K562 (cell line): Measurements from ENCODE around the gene CARD11. TPM values are rescaled to one million over a fixed set of nuclear protein-coding genes. Genes with fewer than 3 reads are reported as not detected.

Experiments
- ATAC-seq: fragments of 200-7000 bp; cut with Tn5 transposase; 3 replicates; pipeline ENCODE4 v1.9.1; 2020; ENCODE audit warnings: moderate library complexity
- BruUV-seq: library from RNA; stranded (reverse); fragments of 400-500 nt; replicated peaks from 2 replicates; lab custom pipeline; 2021; lab: Mats Ljungman, UMichigan
- CTCF ChIA-PET: fragments of 300-600 bp; formaldehyde crosslinking; extraction: SDS; loops from one replicate; lab custom pipeline; 2021; ENCODE audit warnings: low intra/inter-chr PET ratio; lab: Yijun Ruan, JAX
- POLR2A ChIA-PET: fragments of 300-600, 350-650 bp; sonication (Branson Sonifier 250); formaldehyde crosslinking; extraction: SDS; loops from one replicate; lab custom pipeline; 2021; ENCODE audit warnings: antibody characterized with exemption, inconsistent platforms; lab: Yijun Ruan, JAX
- DNase-seq, 4 experiments: peaks; one replicate each; pipeline versions ENCODE4 v3.0.0 to v3.0.0-alpha.2; 2011 to 2018; ENCODE audit warnings: low spot score in 3 of 4, mixed read lengths in 3 of 4; ENCODE audit errors: extremely low read depth in 1 of 4
- FAIRE-seq: peaks from 2 replicates; lab custom pipeline; 2011; peaks lifted over from hg19 to GRCh38; lab: Jason Lieb, UNC
- H2AFZ ChIP-seq: 2 replicates; pipeline ENCODE4 v1.6.0; 2011; ENCODE audit warnings: low read depth, low read length, control low read depth, inconsistent platforms
- H3K27ac ChIP-seq: fragments of 200-600 bp; 3 replicates; pipeline ENCODE4 v1.8.0; 2011; ENCODE audit warnings: low read depth, mild to moderate bottlenecking, control low read depth, inconsistent platforms, low read length, moderate library complexity, mixed read lengths; ENCODE audit errors: extremely low read depth
- H3K27me3 ChIP-seq, 2 experiments: fragments of 300-600 bp in 1 of 2; 2 replicates in 1 of 2; 3 replicates in 1 of 2; pipeline versions ENCODE4 v1.6.0 to v1.8.0; 2011; ENCODE audit warnings: inconsistent platforms in 2 of 2, low read length in 2 of 2, mild to moderate bottlenecking in 1 of 2, mixed read lengths in 1 of 2, moderate library complexity in 1 of 2; ENCODE audit not compliant: control insufficient read depth in 2 of 2, insufficient read depth in 2 of 2
- H3K36me3 ChIP-seq: fragments of 300-600 bp; 3 replicates; pipeline ENCODE4 v1.8.0; 2011; ENCODE audit warnings: mild to moderate bottlenecking, low read length, inconsistent platforms; ENCODE audit not compliant: control insufficient read depth, insufficient read depth
- H3K4me1 ChIP-seq, 2 experiments: fragments of 200-600 bp in 1 of 2; replicated peaks in 1 of 2; 2 replicates in 1 of 2; 3 replicates in 1 of 2; pipeline versions ENCODE4 v1.5.1 to v1.8.0; 2011; ENCODE audit warnings: inconsistent platforms in 2 of 2, low read length in 2 of 2, mild to moderate bottlenecking in 1 of 2, mixed read lengths in 1 of 2, moderate library complexity in 1 of 2; ENCODE audit not compliant: control insufficient read depth in 2 of 2, insufficient read depth in 2 of 2
- H3K4me2 ChIP-seq: 2 replicates; pipeline ENCODE4 v1.6.1; 2011; ENCODE audit warnings: low read length, control low read depth, inconsistent platforms, mixed read lengths; ENCODE audit not compliant: insufficient read depth
- H3K4me3 ChIP-seq: fragments of 200-600 bp; sonication (generic), shearing (Covaris generic); 2 replicates; pipeline ENCODE4 v1.5.1; 2016; ENCODE audit warnings: control low read depth, inconsistent platforms
- H3K79me2 ChIP-seq: fragments of 200-600 bp; 3 replicates; pipeline ENCODE4 v1.8.0; 2011; ENCODE audit warnings: low read length, inconsistent platforms; ENCODE audit not compliant: control insufficient read depth, insufficient read depth
- H3K9ac ChIP-seq, 2 experiments: 2 replicates each; pipeline versions ENCODE4 v1.6.0 to v1.6.1; 2011; ENCODE audit warnings: low read depth in 2 of 2, low read length in 2 of 2, control low read depth in 1 of 2, inconsistent platforms in 1 of 2, mild to moderate bottlenecking in 1 of 2, mixed read lengths in 1 of 2; ENCODE audit not compliant: insufficient read depth in 1 of 2
- H3K9me1 ChIP-seq: one replicate; pipeline ENCODE4 v1.6.0; 2011; ENCODE audit warnings: inconsistent platforms, mild to moderate bottlenecking, low read length, moderate library complexity; ENCODE audit not compliant: control insufficient read depth, insufficient read depth
- H3K9me3 ChIP-seq: replicated peaks from 2 replicates; pipeline ENCODE4 v1.5.1; 2011; ENCODE audit warnings: low read depth, low read length, inconsistent platforms; ENCODE audit not compliant: control insufficient read depth, insufficient read depth
- H4K20me1 ChIP-seq: replicated peaks from 2 replicates; pipeline ENCODE4 v1.6.1; 2011; ENCODE audit warnings: low read length, inconsistent platforms, mixed read lengths; ENCODE audit not compliant: control insufficient read depth, insufficient read depth
- CHD2 ChIP-seq: IDR thresholded peaks from 2 replicates; pipeline ENCODE4 v1.6.1; 2011; ENCODE audit warnings: low read depth, low read length
- DACH1 ChIP-seq: fragments of 450-650 bp; IDR thresholded peaks from 2 replicates; pipeline ENCODE4 v1.6.1; 2018; ENCODE audit not compliant: partially characterized antibody
- FOXP4 ChIP-seq: sonication (generic); formaldehyde crosslinking; IDR thresholded peaks from 2 replicates; pipeline ENCODE4 v1.8.0; 2022; ENCODE audit warnings: mild to moderate bottlenecking, missing genetic modification reagents, borderline replicate concordance
- NR4A1 ChIP-seq, 2 experiments: fragments of 250-450 bp in 1 of 2; fragments of 450-650 bp in 1 of 2; sonication (Bioruptor Pico) in 1 of 2; IDR thresholded peaks; 2 replicates each; pipeline versions ENCODE4 v1.4.0 to v1.6.1; 2016 to 2020; ENCODE audit warnings: mild to moderate bottlenecking in 2 of 2, missing compliant biosample characterization in 1 of 2, missing genetic modification characterization in 1 of 2, moderate library complexity in 1 of 2
- WHSC1 ChIP-seq: IDR thresholded peaks from one replicate; pipeline ENCODE4 v1.6.1; 2012; ENCODE audit warnings: low read length, control low read depth, inconsistent platforms
- ZFX ChIP-seq: sonication (generic); formaldehyde crosslinking; IDR thresholded peaks from 2 replicates; pipeline ENCODE4 v1.8.0; 2022; ENCODE audit warnings: mild to moderate bottlenecking, missing genetic modification reagents, moderate library complexity
- ZNF592 ChIP-seq: fragments of 450-650 bp; IDR thresholded peaks from 2 replicates; pipeline ENCODE4 v1.6.1; 2017; ENCODE audit warnings: antibody characterized with exemption, mild to moderate bottlenecking
- WGBS: fragments of 100-300 bp; shearing (Covaris generic); methylation state at CpG from one replicate; pipeline ENCODE4 v1.1.6; 2016; ENCODE audit warnings: low coverage, mixed read lengths; ENCODE audit not compliant: insufficient coverage; ENCODE audit errors: missing lambda C conversion rate; 5-methylcytosine and 5-hydroxymethylcytosine counted together
- in situ Hi-C: fragments of 300-500 bp; cut with MboI; formaldehyde crosslinking; loops from 4 replicates; pipeline ENCODE4 v1.15.0; 2018; ENCODE audit warnings: inconsistent platforms, mixed read lengths
- intact Hi-C: fragments of 100-400 bp; cut with micrococcal nuclease; formaldehyde crosslinking; loops from 2 replicates; pipeline ENCODE4 v1.14.2; 2022
- polyA plus RNA-seq, 8 experiments: library from polyadenylated mRNA; depleted of rRNA in 4 of 8; stranded (reverse) in 5 of 8; unstranded in 3 of 8; fragments of >200 nt; fragmentation: Nextera tagmentation in 2 of 8; fragmentation: Illumina TruSeq in 1 of 8; extraction: Ambion mirVana in 2 of 8; extraction: Trizol in 1 of 8; gene quantifications; 2 replicates each; pipeline versions ENCODE4 v1.2.1 to v1.2.3, GENCODE V29; 2011 to 2014; ENCODE audit warnings: inconsistent platforms in 1 of 8, missing spikeins in 1 of 8
- total RNA-seq, 7 experiments: library from RNA; depleted of rRNA in 6 of 7; stranded (reverse); fragments of >200 nt in 6 of 7; fragmentation: Illumina TruSeq in 2 of 7; extraction: Trizol in 2 of 7; gene quantifications; 2 replicates each; pipeline versions ENCODE4 v1.2.1 to v1.2.3, GENCODE V29; 2011 to 2021; ENCODE audit warnings: low replicate concordance in 1 of 7
- TF ChIP-seq, protein P1 (sequence below): fragments of 450-650 bp; IDR thresholded peaks from 2 replicates; pipeline ENCODE4 v1.6.1; 2018; ENCODE audit not compliant: partially characterized antibody

The CARD11 gene
- total and polyA plus RNA-seq, 9 of the 15 experiments (the other 6 are each of a cell fraction or from before 2014, with no cell fraction given), result 0.07 to 12.8 (median 5.7) TPM

GRCh38 chr7:2959103-2959680 is 84.5 kb downstream of the CARD11 start:
- Histone ChIP-seq H3K4me2 (no peak overlapping the region), H4K20me1 (no peaks in the 10 kb centered on the region), H3K27ac (peak overlapping the region; percentile 4; the same call in 1 of the 3 replicates), H3K9me1 (no peaks in the 10 kb centered on the region), H3K4me3 (no peak overlapping the region), H2AFZ (peak overlapping the region; percentile 62), H3K4me1 (peaks cover 47 to 54% of the 10 kb centered on the region in 2 experiments), H3K9ac (peak overlapping the region in 1 of 2 experiments; percentile 75; a peak in 2 of 4 replicates), H3K79me2 (no peaks in the 10 kb centered on the region), H3K9me3 (no peaks in the 10 kb centered on the region), H3K27me3 (no peaks in the 10 kb centered on the region), H3K36me3 (0 out of 3 replicates have a peak, but pooled peaks cover 6% of the 10 kb centered on the region)
- ChIA-PET POLR2A (interaction anchor here (0.5 kb wide), 1 partner anchor 402 kb away, joined by 4 read pairs; no protein-coding TSS in a partner anchor), CTCF (no interaction called here)
- in situ Hi-C loops (no loop called here), intact Hi-C loops (loop anchor here (5.0 kb wide), 1 partner anchor 83 kb away; the partner anchor contains the start of gene CARD11)
- FAIRE-seq (no peak), ATAC-seq (no peak; the same call in 2 of the 3 replicates), DNase-seq (no peak)
- 62% methylated on average over 14 of the region's 15 CpGs for WGBS
- TF ChIP-seq NR4A1 (CRISPR knock-in tag; IDR thresholded peaks at IDR 0.05) (no peak), NR4A1 (tag; IDR thresholded peaks at IDR 0.05) (0 out of 2 replicates have a peak, but pooled peaks have one; percentile 26), WHSC1 (peak; percentile 8), ZNF592 (0 out of 2 replicates have a peak, but pooled peaks have one; percentile 17), CHD2 (no peak), FOXP4 (CRISPR knock-in tag) (no peak), DACH1 (no peak), ZFX (CRISPR knock-in tag) (no peak)
- TF ChIP-seq, protein P1, sequence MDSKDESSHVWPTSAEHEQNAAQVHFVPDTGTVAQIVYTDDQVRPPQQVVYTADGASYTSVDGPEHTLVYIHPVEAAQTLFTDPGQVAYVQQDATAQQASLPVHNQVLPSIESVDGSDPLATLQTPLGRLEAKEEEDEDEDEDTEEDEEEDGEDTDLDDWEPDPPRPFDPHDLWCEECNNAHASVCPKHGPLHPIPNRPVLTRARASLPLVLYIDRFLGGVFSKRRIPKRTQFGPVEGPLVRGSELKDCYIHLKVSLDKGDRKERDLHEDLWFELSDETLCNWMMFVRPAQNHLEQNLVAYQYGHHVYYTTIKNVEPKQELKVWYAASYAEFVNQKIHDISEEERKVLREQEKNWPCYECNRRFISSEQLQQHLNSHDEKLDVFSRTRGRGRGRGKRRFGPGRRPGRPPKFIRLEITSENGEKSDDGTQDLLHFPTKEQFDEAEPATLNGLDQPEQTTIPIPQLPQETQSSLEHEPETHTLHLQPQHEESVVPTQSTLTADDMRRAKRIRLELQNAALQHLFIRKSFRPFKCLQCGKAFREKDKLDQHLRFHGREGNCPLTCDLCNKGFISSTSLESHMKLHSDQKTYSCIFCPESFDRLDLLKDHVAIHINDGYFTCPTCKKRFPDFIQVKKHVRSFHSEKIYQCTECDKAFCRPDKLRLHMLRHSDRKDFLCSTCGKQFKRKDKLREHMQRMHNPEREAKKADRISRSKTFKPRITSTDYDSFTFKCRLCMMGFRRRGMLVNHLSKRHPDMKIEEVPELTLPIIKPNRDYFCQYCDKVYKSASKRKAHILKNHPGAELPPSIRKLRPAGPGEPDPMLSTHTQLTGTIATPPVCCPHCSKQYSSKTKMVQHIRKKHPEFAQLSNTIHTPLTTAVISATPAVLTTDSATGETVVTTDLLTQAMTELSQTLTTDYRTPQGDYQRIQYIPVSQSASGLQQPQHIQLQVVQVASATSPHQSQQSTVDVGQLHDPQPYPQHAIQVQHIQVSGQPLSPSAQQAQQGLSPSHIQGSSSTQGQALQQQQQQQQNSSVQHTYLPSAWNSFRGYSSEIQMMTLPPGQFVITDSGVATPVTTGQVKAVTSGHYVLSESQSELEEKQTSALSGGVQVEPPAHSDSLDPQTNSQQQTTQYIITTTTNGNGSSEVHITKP, result peak; percentile 10
- BruUV-seq, result no TSS peak
